Stimulated activated CD8-positive, alpha-beta memory T cell treated with anti-CD3 and anti-CD28 coated beads, Interleukin-12 subunit alpha, Interleukin-12 subunit beta, amount 100 ng/mL, for 24 hours (primary cell): Measurements from ENCODE around the gene ZMYND8.
"Not testable (repeated sequence)": the region's sequence is repeated elsewhere in the genome, so short reads cannot be mapped to it uniquely, and the experiment has no call there.

ENCODE experiments used
- DNase-seq: peaks from one replicate; pipeline ENCODE4 v3.0.0-alpha.2; 2020; ENCODE audit errors: extremely low read depth

ZMYND8 gene

DNA sequence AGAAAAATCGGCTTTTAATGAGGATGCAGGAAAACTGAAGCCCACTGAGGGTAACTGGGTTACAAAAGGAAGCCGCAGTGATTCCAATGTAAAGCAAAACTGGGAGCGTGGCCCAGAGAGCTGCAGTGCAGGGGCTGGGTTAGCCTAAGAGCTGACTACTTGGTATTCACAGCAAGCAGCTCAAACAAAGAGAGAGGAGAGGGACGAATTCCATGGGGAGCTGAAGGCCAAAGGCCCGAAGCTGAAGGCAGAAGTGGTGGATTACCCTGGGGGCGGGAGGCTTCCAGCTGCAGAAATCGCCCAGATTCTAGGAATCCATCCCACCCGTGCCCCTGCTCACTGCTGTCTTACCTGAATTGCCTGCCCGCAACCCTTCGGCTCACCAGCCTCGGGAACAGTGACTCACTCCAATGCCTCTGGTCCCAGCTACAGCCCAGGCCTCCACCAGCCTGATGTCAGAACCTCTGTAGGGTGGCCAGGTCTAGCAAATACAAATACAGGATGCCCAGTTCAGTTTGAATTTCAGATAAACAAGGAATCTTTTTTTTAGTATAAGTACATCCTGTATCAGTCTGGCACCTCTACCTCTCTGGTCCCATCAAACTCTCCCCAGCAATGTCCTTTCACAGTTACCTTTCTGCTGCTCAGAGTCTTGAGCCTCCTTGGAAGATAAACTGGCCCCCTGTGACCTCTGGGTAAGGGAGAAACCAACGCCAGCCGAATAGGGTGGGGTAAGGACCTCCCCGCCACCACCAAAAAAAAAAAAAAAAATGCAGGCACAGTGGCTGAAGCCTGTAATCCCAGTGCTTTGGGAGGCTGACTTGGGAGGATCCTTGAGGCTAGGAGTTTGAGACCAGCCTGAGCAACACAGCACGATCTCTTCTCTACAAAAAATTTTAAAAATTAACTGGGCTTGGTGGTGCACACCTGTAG is 14.6 kb upstream of the ZMYND8 start:
- DNase-seq, result no peak

DNA sequence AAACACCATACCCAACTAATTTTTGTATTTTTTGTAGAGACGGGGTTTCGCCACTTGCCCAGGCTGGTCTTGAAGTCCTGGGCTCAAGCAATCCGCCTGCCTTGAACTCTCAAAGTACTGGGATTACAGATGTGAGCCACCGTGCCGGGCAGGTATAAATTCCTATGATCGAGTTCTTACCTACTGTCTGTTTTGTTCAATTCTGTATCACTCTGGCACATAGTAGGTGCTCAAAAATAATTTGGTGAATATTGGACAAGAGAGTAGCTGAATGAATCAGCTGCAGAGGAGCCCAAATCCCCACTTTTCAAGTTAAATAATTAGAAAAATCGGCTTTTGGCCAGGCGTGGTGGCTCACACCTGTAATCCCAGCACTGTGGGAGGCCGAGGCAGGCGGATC is 13.7 kb upstream of the ZMYND8 start:
- no peak for DNase-seq

DNA sequence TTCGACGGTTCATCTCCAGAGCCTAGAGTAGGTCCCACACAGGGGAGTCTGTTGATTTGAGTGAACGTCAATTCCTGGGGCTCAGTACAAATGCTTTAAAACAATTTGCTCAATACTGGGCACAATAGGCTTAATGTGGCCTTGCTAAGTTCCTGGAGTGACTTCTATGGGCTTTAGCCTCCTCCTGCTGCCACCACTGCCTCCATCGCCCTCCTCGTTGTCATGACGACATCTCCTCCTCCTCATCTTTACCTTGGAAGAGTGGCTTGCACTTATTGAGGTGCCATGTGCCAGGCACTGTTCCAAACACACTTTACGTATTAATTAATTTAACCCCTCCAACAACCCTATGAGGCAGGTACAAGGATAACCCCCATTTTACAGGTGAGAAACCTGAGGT is 11.8 kb upstream of the ZMYND8 start:
- no peak for DNase-seq

DNA sequence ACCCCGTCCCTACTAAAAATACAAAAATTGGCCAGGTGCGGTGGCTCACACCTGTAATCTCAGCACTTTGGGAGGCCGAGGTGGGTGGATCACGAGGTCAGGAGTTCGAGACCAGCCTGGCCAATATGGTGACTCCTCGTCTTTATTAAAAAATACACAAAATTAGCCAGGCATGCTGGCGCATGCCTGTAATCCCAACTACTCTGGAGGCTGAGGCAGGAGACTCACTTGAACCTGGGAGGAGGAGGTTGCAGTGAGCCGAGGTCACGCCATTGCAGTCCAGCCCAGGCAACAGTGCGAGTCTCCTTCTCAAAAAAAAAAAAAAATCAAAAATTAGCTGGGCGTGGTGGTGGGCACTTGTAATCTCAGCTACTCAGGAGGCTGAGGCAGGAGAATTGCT is 9.8 kb upstream of the ZMYND8 start:
- DNase-seq, result not testable (repeated sequence)

DNA sequence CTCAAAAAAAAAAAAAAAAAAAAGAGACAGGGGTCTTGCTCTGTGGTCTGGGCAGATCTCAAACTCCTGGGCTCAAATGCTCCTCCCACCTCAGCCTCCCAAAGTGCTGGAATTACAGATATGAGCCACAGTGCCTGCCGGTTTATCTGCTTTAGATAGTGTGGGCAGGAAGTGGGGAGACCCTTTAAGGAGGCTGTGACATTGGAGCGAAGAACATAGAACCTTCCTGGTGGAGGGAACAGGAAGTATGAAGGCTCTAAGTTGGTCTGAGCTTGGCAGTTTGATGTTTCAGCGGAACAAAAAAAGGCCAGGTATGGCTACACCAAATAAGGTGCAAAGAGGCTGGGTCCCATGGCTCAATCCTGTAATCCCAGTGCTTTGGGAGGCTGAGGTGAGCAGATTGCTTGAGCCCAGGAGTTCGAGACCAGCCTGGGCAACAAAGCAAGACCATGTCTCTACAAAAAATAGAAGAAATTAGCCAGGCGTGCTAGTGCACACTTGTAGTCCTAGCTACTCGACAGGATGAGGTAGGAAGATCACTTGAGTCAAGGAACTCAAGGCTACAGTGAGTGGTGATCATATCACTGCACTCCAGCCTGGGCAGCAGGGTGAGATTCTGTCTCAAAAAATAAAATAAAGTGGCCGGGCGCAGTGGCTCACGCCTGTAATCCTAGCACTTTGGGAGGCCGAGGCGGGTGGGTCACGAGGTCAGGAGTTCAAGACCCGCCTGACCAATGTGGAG is 8.7 kb upstream of the ZMYND8 start:
- no peak for DNase-seq

DNA sequence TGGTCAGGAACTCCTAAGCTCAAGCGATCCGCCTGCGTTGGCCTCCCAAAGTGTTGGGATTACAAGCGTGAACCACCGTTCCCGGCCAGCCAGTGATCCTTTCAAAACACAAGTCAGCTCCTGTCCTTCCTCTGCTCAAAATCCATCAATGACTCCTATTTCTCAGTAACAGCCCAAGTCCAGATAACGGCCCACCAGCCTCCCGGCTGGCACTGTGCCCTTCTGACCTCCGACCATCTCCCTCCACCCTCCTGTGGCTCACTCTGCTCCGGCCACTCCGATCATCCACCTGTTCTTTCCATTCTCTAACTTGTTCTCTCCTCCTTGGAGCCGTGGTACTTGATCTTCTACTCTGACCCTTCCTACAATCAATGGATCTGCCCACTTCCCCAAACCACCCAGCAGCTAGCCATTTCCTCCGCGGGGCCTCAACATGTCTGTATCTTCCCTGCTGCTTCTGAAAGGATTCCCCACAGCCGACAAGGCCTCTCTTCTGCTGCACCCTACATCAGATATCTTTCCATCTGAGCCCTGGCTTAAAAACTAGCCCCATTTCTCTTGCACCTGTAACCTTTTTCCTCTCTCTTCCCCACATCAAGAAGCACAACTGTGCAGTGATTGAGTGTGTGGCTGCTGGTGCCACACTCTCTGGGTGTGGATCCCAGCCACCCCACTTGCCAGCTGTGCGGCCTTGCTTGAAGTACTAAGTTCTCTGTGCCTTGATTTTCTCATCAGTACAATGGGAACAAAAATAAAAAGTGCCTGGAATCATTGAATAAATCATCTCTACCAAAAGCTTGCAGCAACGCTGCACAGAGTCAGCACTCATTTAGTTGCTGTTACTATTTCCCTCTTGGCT is 6.1 kb upstream of the ZMYND8 start:
- DNase-seq, result no peak

DNA sequence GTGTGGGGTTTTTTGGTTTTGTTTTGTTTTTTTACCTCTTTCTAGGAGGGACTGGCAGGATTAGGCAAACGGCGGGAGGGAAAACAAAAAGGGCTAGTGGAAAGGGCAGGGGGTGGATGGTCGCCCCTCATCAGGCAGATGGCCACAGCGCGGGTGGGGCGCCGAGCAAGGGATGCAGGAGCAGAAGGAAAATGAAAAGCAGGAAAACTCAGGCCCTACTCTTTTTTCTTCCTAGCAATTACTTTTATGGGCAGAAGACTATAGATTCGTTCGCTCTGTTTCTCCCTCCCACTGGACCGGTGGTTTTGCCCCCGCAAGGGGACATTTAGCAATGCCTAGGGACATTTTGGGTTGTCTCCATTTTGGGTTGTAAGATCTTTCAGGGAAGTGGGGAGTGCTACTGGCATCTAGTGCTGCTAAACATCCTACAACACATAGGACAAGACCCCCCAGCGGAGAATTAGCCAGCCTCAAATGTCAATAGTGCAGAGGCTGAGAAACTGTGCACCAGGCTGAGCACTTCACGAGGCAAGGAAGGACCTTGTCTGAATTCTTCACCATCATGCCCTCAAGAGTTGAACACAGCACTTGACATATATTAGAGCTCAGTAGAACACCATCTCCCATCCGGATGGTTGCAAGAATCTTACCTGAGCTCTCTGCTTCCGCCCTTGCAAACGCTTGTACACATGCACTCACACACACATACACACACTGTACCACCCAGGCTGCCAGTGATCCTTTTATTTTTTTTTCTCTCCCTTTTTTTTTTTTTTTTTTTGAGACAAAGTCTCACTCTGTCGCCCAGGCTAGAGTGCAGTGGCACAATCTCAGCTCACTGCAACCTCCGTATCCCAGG is 4.8 kb upstream of the ZMYND8 start:
- no peak for DNase-seq

DNA sequence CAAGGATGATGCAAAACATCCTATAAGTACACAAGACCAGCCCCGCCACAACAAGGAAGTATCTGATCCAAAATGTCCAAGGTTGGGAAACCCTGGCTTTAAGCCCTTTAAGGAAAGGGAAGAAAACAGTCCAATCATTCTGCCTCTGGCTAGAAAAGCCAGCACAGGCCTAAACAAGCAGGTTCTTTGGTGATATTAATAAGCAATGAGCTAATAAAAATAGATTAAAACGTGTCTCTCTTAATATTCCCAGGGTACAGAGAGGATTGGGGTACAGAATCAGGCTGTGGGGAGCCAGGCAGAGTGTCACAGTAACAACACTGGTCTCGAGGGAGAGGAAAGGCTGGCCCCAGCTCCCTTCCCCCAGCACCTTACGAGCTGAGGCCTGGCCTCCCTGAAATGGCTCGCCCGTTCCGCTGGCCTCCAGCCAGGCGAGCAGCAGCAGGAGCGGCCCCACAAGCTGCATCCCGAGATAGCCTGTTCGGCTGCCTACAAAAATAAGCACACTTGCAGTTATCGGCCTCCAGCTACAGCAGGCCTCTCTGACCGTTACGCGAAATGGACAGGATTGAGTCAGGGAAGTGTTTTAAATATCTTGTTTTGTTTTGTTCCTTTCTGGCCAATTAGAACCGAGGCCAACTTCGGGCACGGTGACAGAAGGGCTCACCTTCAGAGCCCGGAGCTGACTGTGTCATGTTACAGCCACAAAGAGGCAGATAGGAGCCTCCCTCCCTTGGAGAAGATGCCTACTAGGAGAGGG is 4.0 kb upstream of the ZMYND8 start:
- no peak for DNase-seq

DNA sequence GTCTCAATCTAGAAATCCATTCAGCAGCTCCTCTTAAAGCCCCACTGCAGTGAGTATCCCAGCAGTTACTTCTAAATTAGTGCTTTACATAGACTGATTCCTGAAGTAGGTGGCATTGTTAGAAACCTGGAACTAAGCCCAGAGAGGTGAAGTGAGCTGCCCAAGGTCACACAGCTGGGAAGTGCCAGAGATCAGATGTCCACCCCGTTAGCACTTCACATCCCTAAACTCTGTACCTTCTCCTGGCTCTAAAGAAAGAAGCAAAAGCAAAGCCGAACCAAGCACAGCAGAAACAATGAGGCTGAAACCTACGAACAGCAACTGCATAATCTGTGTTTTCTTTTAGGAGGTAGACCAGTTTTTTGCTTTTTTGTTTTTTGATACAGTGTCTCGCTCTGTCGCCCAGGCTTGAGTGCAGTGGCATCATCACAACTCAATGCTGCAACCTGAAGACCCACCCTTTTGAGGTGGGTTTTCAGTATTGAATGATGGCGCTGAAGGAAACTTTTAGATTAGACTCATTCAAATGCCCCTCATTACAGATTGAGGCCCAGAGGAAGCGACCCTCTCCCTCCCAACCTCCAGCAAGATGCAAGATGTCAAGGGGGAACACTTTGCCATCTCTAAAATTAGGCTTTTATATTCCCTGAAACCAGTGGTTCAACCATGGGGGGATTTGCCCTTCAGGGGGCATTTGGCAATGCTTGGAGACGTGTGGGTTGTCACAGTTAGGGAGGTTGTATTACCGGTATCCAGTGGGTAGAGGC is 3.2 kb upstream of the ZMYND8 start:
- no peak for DNase-seq

DNA sequence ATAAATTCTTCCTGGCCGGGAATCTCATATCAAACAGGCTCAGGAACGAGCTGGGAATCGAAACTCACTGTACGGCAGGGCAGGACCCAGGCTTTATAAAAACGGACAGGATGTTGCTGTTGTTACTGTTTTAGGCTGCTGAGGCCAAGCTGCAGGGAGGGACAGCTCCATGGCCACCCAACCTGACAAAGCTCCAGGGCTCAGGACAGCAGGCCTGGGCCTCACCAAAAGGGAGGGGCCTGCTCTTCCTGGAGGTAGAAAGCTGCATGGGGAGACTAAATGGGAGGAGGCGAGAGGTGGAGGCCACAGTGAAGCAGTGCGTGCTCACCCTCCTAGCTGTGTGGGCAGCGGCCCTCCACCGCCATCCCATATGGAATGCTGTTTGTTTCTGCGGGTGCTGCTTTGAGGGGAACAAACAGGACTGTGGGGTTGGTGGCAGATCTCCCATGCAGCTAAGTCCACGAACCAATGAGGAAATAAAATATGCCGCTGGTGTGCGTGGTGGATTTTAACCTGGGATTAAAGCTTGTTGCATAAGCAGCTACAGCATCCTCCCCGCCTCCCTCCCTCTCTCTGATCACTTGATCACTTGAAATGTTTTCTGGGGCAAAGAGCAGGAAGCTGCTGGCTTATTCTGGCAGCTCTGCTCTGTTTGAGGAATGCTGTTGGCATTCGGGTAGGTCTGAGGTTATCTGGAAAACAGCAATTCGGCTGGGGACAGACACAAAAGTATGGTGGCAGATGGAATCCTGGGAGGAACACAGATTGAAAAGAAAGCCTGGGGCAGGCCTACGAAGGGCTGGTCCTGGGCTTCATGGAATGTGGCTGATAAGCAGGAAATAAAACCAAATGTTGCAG is 2.4 kb upstream of the ZMYND8 start:
- DNase-seq, result no peak

DNA sequence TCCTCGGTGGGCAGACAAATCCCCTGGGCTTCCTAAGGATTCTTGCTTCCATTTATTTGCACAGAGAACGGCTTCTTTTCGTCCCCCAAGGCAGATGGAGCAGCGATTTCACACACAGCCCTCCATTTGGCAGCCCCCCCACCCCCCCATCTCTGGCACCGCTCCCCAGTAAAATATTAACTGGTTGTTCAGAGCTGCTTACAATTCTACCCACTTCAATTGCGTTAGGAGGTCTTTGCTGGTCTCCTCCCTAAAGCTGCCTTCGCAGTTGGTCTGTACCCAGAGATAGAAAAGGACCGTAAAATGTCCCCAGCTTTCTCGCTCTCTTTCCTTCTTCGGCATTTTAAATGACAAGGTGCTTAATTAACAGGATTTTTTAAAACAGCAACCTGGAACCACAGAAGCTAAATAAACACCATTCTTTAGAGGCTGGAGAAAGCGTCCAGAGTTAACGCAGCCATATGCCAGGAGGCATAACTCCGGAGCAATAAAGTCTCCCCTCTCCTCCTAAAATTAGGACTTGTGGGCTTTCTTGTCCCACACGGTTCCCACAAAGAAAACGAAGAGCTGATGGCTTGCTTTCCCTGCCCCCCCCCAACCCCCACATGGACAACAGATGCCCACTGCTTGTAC is 1.7 kb upstream of the ZMYND8 start:
- no peak for DNase-seq

DNA sequence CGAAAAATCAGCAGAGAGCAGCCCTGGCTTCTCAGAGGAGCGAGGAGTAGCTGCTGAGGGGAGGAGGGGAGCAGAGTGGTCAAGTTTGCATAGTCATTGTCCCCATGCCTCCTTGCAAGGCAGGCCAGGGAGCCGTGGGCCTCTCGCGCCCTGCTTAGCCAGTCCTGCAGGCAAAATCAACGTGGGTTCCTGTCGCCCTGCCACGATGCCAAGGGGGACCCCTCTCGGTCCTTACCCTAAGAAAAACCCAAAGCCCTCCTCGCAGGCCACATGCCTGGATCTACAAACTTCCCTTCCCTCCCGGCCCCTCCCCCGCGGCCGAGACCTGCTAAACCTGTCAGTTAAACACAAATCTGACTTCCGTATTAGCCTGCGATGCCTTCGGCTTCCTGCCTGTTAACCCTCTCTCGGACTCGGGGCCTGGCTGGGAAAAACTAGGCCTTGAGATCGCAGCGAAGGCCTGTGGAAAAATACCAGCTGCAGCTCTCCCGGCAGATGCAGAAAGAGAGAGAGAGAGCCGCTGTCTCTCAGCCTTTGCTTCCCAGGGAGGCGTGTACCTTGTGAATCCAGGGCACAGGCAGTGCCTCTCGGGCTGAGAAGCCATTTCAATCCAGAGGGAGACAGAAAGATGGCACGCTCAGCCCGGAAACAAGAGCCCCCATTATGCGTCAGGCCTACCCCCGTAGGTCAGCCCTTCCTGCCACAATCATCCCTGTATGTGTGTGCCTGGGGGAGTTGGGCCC is 968 bp upstream of the ZMYND8 start:
- peak; percentile 32 for DNase-seq

DNA sequence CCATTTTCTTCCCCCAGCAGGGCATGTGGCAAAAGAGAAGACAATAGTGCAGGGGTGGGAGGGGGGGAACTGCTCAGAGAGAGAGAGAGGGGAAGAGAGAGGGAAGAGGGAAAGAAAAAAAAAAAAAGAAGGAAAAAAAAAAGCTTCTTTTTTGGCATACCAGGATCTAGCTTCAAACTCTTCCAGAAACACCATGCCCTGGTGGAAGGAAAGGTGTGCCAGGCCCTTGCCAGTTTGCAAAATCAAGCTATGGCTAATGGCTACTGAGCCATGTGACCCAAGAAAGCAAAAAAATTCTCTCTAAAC is 326 bp downstream of the ZMYND8 start:
- no peak for DNase-seq

DNA sequence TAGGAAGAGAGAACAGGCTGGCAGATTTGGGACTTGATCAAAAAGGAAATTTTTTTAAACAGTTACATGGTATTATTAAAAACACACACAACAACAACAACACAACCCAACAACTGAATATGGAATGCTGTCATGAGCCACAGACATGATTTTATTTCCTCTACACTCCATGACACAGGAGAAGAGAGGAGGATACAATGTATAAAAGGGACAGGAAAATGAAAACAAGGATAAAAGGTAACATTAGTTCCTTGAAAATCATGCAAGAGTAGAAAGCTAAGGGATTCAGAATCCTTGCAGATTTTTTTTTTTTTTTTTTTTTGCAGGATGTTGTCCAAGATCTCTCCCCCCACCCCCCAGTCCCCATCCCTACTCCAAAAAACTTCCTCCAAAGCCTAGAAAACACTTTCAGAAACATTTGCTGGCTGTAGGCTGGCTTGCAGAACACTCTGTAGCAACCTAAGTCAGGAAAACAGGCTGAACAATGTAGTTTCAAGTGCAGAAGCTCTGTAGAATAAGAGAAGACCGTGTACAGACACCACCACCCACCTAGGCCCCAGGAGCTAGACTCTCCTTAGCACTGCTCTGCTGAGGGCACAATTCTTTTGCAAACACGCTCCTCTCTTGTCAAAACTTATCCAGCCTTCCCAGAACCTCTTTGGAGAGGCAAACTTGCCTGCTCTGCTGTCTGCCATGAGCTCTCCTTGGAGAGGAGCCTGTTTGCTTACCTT is 845 bp downstream of the ZMYND8 start:
- DNase-seq, result no peak

DNA sequence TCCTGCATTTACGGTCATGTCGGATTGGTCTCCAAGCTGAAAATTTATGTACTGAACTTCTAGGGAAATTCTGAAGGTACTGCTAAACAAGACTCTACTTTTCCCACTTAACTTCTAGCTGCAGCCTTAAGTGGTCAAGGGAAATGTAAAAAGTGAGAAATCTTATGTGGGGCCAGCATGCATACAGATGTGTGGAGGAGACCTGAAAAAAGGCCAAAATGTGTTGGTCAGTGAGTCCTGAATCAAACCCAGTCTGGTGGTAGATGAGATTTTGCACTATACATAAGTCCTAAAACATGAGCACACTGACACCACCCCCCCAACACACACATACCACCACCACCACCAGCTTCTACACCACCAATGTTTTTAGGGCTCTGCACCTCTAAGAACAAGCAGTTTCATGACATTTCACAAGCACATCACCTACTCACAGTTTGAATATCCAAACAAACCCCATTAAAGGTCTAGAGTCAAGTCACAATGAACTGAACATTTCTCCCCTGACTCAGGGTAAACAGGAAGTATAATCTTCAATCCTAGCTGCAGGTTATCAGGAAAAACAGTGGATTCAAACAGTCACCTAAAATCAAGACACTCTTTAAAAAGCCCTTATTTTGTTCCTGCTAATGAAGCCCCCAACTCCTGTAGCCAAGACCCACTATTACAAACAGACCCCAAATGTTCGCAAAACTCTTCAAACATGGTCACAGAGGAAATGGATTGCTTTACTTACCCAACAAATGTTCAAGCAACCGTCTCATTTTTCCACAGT is 1.6 kb downstream of the ZMYND8 start:
- no peak for DNase-seq

DNA sequence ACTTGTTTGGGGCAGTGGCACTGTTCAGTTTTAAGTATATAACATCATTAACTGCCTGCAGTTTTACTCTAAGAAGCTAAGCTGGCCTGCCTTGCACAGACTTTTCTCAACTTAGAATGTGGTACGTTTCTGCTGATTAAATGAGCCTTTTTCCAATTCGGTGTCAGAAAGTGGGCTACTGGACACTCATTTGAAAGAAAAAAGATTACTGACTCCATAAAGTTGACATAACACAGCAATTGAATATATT is 2.1 kb downstream of the ZMYND8 start:
- DNase-seq, result no peak
